Bronchial epithelial cell (primary cell): ENCODE data around the gene ERI3. TPM values are rescaled to one million over a fixed set of nuclear protein-coding genes. Genes with fewer than 3 reads are reported as not detected.

ENCODE experiments used
- DNase-seq: peaks from one replicate; pipeline ENCODE4 v3.0.0-alpha.2; 2010; ENCODE audit warnings: low read depth
- FAIRE-seq: peaks from 2 replicates; lab custom pipeline; 2011; peaks lifted over from hg19 to GRCh38; lab: Jason Lieb, UNC
- H3K27me3 ChIP-seq: 2 replicates; pipeline ENCODE4 v1.5.1; 2011; ENCODE audit warnings: low read length; ENCODE audit not compliant: control insufficient read depth, insufficient read depth
- H3K36me3 ChIP-seq: 2 replicates; pipeline ENCODE4 v1.5.1; 2011; ENCODE audit warnings: low read length; ENCODE audit not compliant: control insufficient read depth, insufficient read depth
- H3K4me3 ChIP-seq: 2 replicates; pipeline ENCODE4 v1.5.1; 2011; ENCODE audit warnings: mild to moderate bottlenecking, low read depth, low read length, control low read depth
- total RNA-seq: library from RNA; depleted of rRNA; stranded (reverse); fragments of >200 nt; gene quantifications from 2 replicates; pipeline ENCODE4 v1.2.1, GENCODE V29; 2014
- TF ChIP-seq, protein P1 (sequence below): IDR thresholded peaks from 2 replicates; pipeline ENCODE4 v1.5.1; 2011; ENCODE audit warnings: mild to moderate bottlenecking, moderate library complexity, low read length, control low read depth, inconsistent platforms; ENCODE audit not compliant: insufficient read depth, severe bottlenecking

Gene ERI3
- total RNA-seq, 1 donor from 2014 or later: 22.1 TPM

DNA sequence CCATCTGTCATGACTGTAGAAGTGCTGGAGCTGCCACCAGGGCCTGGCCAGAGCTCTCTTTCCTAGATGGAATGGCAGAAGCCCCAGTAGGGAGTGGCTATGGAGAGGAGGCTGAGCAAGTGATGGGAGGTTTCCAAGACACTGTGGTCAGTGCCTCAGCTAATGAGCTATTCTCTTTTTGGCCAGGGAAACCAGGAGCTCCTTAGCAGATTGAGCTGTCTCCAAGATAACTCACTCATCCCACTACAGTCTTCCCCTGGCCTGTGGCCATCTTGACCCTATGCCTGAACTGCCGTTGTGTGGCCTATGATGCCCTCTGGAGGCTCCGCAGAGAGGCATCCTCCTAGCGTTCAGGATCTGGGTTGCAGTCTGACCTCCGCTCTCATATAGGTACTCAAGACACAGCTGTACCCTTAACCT, 60.5 kb downstream of the ERI3 start:
- no peak for DNase-seq
- Histone ChIP-seq H3K36me3 (peaks cover 14% of the 10 kb centered on the region), H3K27me3 (no peaks in the 10 kb centered on the region), H3K4me3 (no peak overlapping the region)
- TF ChIP-seq, protein P1, sequence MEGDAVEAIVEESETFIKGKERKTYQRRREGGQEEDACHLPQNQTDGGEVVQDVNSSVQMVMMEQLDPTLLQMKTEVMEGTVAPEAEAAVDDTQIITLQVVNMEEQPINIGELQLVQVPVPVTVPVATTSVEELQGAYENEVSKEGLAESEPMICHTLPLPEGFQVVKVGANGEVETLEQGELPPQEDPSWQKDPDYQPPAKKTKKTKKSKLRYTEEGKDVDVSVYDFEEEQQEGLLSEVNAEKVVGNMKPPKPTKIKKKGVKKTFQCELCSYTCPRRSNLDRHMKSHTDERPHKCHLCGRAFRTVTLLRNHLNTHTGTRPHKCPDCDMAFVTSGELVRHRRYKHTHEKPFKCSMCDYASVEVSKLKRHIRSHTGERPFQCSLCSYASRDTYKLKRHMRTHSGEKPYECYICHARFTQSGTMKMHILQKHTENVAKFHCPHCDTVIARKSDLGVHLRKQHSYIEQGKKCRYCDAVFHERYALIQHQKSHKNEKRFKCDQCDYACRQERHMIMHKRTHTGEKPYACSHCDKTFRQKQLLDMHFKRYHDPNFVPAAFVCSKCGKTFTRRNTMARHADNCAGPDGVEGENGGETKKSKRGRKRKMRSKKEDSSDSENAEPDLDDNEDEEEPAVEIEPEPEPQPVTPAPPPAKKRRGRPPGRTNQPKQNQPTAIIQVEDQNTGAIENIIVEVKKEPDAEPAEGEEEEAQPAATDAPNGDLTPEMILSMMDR: peak; percentile 27
- FAIRE-seq: no peak

DNA sequence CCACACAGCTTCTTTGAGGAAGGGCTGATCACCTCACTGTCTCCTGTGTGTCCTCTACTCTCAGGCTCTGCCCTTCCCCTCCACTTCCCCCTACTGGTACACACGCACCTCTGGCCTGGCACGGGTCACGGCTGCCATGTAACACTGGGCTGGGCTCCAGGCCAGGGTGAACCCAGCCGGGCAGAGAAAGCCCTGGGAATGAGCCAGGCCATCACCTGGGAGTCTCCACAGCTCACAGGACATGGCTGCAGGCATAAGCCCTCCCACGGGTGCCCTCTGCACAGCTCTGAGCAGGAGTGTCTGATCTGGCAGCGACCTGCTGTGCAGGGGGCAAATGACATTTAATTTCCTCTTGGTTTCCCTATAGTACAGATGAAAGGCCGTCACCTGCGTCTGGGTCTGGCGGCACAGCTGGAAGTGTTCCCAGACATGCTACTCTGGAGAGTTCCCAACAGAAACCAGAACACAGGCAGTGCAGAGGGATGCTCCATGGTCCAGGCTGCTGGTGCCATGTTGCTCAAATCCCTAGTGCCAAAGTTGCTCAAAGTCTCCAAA, 61.2 kb downstream of the ERI3 start:
- Histone ChIP-seq H3K36me3 (peaks cover 14% of the 10 kb centered on the region), H3K27me3 (no peaks in the 10 kb centered on the region), H3K4me3 (no peak overlapping the region)
- TF ChIP-seq, protein P1: no peak
- DNase-seq: no peak
- peak; percentile 13 for FAIRE-seq

DNA sequence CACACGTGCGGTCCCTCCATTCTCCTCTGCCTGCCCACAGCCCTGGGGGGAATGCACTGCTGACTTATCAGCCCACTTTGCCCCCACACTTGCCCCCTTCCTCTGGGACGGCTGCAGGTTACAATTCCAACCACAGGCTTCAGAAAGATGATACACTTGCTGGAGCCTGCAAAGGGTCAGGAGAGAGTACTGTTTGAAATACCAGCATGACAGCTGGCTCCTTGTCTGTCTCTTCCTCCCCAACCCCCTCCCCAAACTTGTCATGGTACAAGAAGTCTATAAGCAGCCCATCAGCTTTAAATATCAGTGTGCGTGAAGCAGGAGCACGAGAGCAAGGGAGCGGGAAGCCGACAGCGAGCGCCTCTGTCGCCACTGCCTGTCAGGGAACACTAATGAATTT, 62.4 kb downstream of the ERI3 start:
- DNase-seq (no peak), FAIRE-seq (no peak)
- peaks cover 15% of the 10 kb centered on the region for H3K36me3 ChIP-seq
- H3K4me3 ChIP-seq: no peak overlapping the region
- TF ChIP-seq, protein P1: no peak
- H3K27me3 ChIP-seq: no peaks in the 10 kb centered on the region

DNA sequence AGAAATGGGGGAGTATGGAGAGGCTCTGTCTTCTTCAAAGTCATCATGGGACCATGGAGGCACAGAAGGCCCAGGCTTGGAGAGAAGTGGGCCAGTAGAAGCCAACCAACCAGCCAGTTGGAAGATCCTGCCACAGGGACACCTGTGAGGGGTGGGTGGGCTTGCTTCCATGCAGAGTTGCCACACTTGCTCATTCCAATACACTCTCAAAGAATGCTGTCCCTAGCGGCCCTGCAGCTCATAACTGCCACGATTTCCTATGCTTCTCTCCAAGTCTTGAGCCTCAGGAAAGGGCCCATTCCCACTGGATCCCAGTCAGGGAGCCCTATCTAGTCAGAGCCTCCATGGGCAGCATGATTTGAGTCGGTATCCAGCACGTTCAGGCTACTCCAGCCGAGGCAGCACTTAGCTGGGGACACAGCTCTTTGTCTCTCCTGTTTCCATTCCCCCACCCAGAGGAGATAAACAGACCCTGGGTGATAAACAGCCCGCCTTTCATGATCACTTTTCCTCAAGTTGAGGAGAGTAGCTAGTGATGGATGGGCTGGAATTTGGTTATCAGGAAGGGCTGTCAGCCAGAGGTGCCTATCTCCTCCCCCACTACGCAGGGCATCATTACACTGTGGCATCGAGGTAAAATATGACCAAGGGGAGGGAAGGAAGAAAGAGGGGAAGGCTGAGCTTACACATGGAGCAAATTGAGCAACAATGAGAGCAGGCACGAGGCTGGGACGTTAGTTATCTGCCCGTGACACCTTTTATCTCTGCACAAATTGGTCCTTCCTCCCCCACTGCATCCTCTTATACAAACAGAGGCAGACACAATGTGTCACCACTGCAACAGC, 64.6 kb downstream of the ERI3 start:
- no peak overlapping the region for H3K4me3 ChIP-seq
- DNase-seq (no peak), FAIRE-seq (no peak)
- peaks cover 10% of the 10 kb centered on the region for H3K36me3 ChIP-seq
- no peaks in the 10 kb centered on the region for H3K27me3 ChIP-seq
- TF ChIP-seq, protein P1: no peak

DNA sequence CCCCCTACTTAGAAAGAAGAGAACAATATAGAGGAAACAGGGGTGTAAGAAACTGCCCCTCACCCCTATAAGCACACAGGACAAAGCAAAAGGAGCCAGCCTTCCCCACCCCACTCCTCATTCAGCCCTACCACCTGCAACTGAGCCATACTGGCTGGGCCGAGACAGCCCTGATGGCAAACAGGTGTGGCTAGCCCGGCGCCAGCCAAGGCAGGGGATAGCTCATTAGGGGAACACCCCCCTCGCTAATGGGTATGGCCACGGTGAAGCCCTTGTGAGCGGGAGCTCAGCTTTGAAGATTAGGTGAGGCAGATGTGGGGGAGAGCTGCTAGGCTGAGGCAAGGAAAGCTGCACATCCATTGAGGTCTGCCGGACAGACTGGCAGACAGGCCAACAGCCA, 65.5 kb downstream of the ERI3 start:
- Histone ChIP-seq H3K36me3 (peaks cover 6% of the 10 kb centered on the region), H3K27me3 (no peaks in the 10 kb centered on the region), H3K4me3 (no peak overlapping the region)
- no peak for DNase-seq
- TF ChIP-seq, protein P1: no peak
- no peak for FAIRE-seq

DNA sequence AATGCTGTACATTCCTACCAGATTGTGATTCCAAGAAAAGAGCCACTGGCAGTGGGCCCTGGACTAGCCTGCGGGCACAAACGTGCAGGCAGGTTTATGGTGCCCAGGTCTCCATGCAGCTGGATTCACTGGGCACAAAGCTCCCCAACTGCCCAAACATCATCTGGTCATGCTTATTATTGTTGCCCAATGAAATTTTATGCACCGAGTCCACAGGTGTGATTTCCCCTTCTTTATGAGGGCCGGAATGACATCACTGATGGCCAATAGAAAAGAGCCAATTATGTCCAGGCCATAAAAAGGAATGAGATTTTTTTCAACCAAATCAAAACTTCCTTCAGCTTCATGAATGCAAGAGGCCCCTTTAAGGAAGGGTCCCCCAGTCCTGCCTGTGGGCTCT, 66.2 kb downstream of the ERI3 start:
- H3K36me3 ChIP-seq: peaks cover 8% of the 10 kb centered on the region
- DNase-seq (no peak), FAIRE-seq (no peak)
- TF ChIP-seq, protein P1: no peak
- no peak overlapping the region for H3K4me3 ChIP-seq
- no peaks in the 10 kb centered on the region for H3K27me3 ChIP-seq
